Liver (tissue), 9 donors: ENCODE results near the gene LYSMD3. TPM values are rescaled to one million over a fixed set of nuclear protein-coding genes. Genes with fewer than 3 reads are reported as not detected.

Experiments used
- DNase-seq: peaks from one replicate; pipeline ENCODE4 v3.0.0-alpha.2; 2017; ENCODE audit warnings: low spot score
- H3K27ac ChIP-seq, 2 donors: one replicate each; pipeline ENCODE4 v1.7.0; 2013; ENCODE audit warnings: inconsistent platforms in 2 of 2, low read length in 2 of 2, control low read depth in 1 of 2, low read depth in 1 of 2, mild to moderate bottlenecking in 1 of 2
- H3K27me3 ChIP-seq, 4 donors: one replicate each; pipeline versions ENCODE4 v1.6.1 to v1.7.0; 2013; ENCODE audit warnings: low read length in 3 of 4, inconsistent platforms in 1 of 4, mild to moderate bottlenecking in 1 of 4, moderate library complexity in 1 of 4; ENCODE audit not compliant: control insufficient read depth in 4 of 4, insufficient read depth in 4 of 4
- H3K36me3 ChIP-seq, 4 donors: one replicate each; pipeline versions ENCODE4 v1.6.1 to v1.7.0; 2013; ENCODE audit warnings: low read length in 3 of 4, mild to moderate bottlenecking in 3 of 4, low read depth in 1 of 4, moderate library complexity in 1 of 4; ENCODE audit not compliant: control insufficient read depth in 4 of 4, insufficient read depth in 3 of 4
- H3K4me1 ChIP-seq, 4 donors: one replicate each; pipeline versions ENCODE4 v1.6.1 to v1.7.0; 2013; ENCODE audit warnings: low read length in 3 of 4, mild to moderate bottlenecking in 3 of 4, moderate library complexity in 1 of 4; ENCODE audit not compliant: control insufficient read depth in 4 of 4, insufficient read depth in 4 of 4
- H3K4me3 ChIP-seq, 3 donors: one replicate each; pipeline versions ENCODE4 v1.6.1 to v1.7.0; 2013; ENCODE audit warnings: low read length in 3 of 3, control low read depth in 1 of 3, low read depth in 1 of 3, mild to moderate bottlenecking in 1 of 3
- H3K9ac ChIP-seq, 2 donors: one replicate each; pipeline ENCODE4 v1.7.0; 2013; ENCODE audit warnings: low read length in 2 of 2, mild to moderate bottlenecking in 2 of 2, moderate library complexity in 2 of 2, control low read depth in 1 of 2, low read depth in 1 of 2
- H3K9me3 ChIP-seq, 4 donors: one replicate each; pipeline versions ENCODE4 v1.6.1 to v1.7.0; 2013; ENCODE audit warnings: low read length in 3 of 4; ENCODE audit not compliant: control insufficient read depth in 4 of 4
- EGR1 ChIP-seq, 2 donors: IDR thresholded peaks; 2 replicates each; pipeline ENCODE4 v1.6.1; 2016 to 2018; ENCODE audit warnings: antibody characterized with exemption in 2 of 2, low read depth in 2 of 2
- FOXA1 ChIP-seq: IDR thresholded peaks from 2 replicates; pipeline ENCODE4 v1.6.1; 2016; ENCODE audit warnings: antibody characterized with exemption
- FOXA2 ChIP-seq: IDR thresholded peaks from 2 replicates; pipeline ENCODE4 v1.6.1; 2016; ENCODE audit warnings: antibody characterized with exemption
- GABPA ChIP-seq, 2 donors: IDR thresholded peaks in 1 of 2; conservative IDR thresholded peaks in 1 of 2; 2 replicates each; pipeline ENCODE4 v1.6.1; 2016; ENCODE audit warnings: antibody characterized with exemption in 2 of 2, mild to moderate bottlenecking in 1 of 2, moderate library complexity in 1 of 2
- HNF4A ChIP-seq, 2 donors: conservative IDR thresholded peaks; 2 replicates each; pipeline ENCODE4 v1.6.1; 2016; ENCODE audit warnings: antibody characterized with exemption in 2 of 2, mild to moderate bottlenecking in 2 of 2
- HNF4G ChIP-seq: IDR thresholded peaks from 2 replicates; pipeline ENCODE4 v1.6.1; 2016; ENCODE audit warnings: antibody characterized with exemption
- JUND ChIP-seq, 2 donors: IDR thresholded peaks; 2 replicates each; pipeline ENCODE4 v1.6.1; 2016; ENCODE audit warnings: antibody characterized with exemption in 2 of 2
- NR2F2 ChIP-seq: IDR thresholded peaks from 2 replicates; pipeline ENCODE4 v1.6.1; 2016; ENCODE audit warnings: antibody characterized with exemption
- RXRA ChIP-seq, 2 donors: IDR thresholded peaks; 2 replicates each; pipeline ENCODE4 v1.6.1; 2017 to 2018; ENCODE audit warnings: antibody characterized with exemption in 2 of 2, mild to moderate bottlenecking in 1 of 2
- SP1 ChIP-seq: IDR thresholded peaks from 2 replicates; pipeline ENCODE4 v1.6.1; 2018; ENCODE audit warnings: antibody characterized with exemption, mild to moderate bottlenecking
- TAF1 ChIP-seq: conservative IDR thresholded peaks from 2 replicates; pipeline ENCODE4 v1.6.1; 2016; ENCODE audit warnings: antibody characterized with exemption, mild to moderate bottlenecking
- YY1 ChIP-seq: IDR thresholded peaks from 2 replicates; pipeline ENCODE4 v1.6.1; 2016; ENCODE audit warnings: antibody characterized with exemption, mild to moderate bottlenecking
- WGBS: extraction: QIAGEN DNeasy Blood & Tissue Kit; methylation state at CpG from one replicate; pipeline ENCODE4 v1.1.7; 2013; 5-methylcytosine and 5-hydroxymethylcytosine counted together
- polyA plus RNA-seq, 2 donors: library from polyadenylated mRNA; stranded (reverse) in 1 of 2; unstranded in 1 of 2; fragments of 200-250 nt in 1 of 2; fragments of >200 nt in 1 of 2; fragmentation: Nextera tagmentation in 1 of 2; extraction: Ambion mirVana in 1 of 2; gene quantifications; one replicate each; pipeline versions ENCODE4 v1.2.1 to v1.2.3, GENCODE V29; 2013 to 2015
- total RNA-seq, 2 donors: library from RNA; depleted of rRNA; stranded (reverse); fragments of >200 nt; gene quantifications; one replicate each; pipeline ENCODE4 v1.2.3, GENCODE V29; 2014
- TF ChIP-seq, protein P1 (sequence below): IDR thresholded peaks from 2 replicates; pipeline ENCODE4 v1.6.1; 2016; ENCODE audit warnings: antibody characterized with exemption
- TF ChIP-seq, protein P2 (sequence below): fragments of 150-350 bp; IDR thresholded peaks from 2 replicates; pipeline ENCODE4 v1.5.1; 2017; ENCODE audit warnings: improper control_type of control experiment, low read depth, low read length; ENCODE audit not compliant: missing input control
- TF ChIP-seq, protein P3 (sequence below): IDR thresholded peaks from 2 replicates; pipeline ENCODE4 v1.6.1; 2016; ENCODE audit warnings: antibody characterized with exemption
- TF ChIP-seq, protein P4 (sequence below): IDR thresholded peaks from 2 replicates; pipeline ENCODE4 v1.6.1; 2016; ENCODE audit warnings: antibody characterized with exemption, mild to moderate bottlenecking
- TF ChIP-seq, protein P5 (sequence below): IDR thresholded peaks from 2 replicates; pipeline ENCODE4 v1.6.1; 2016; ENCODE audit warnings: antibody characterized with exemption
- donor health status: healthy.
- donor health status: healthy.
- donor health status: healthy.
- donor health status: healthy.
- donor health status: healthy.

Gene LYSMD3
- total and polyA plus RNA-seq, 4 donors = 8.8 to 23.6 (median 11.0) TPM

DNA sequence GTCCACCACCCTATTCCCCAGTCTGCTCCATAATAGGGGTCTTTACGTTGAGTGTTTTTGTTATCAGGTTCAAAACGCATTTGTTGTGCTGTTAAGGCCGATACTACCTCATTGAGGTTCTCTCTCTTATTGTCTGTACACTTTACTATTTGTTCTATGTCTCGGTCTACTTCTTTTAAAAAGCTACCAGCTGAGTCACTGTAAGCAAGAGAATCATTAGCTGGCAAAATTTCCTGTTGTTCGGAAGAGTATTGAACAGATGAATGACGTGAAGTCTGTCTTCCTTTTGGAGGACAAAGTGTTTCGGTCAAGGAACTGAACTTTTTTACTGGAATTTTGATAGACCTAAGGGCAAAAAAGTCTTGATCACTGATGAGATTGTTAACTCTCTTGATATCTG, 10.3 kb downstream of the LYSMD3 start:
- no peaks in the 10 kb centered on the region for H3K27me3 ChIP-seq
- peaks cover 0 to 1% (median 0%) of the 10 kb centered on the region in 4 donors for H3K4me1 ChIP-seq
- no peaks in the 10 kb centered on the region for H3K9me3 ChIP-seq
- 93% methylated on average over 7 of the region's 7 CpGs for WGBS
- no peak overlapping the region for H3K27ac ChIP-seq
- no peak for DNase-seq
- no peak overlapping the region for H3K4me3 ChIP-seq
- no peak overlapping the region for H3K9ac ChIP-seq
- peaks cover 0 to 35% (median 19%) of the 10 kb centered on the region in 4 donors for H3K36me3 ChIP-seq
- TF ChIP-seq, protein P1, sequence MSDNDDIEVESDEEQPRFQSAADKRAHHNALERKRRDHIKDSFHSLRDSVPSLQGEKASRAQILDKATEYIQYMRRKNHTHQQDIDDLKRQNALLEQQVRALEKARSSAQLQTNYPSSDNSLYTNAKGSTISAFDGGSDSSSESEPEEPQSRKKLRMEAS = no peak
- no peak for TF ChIP-seq EGR1 (IDR thresholded peaks at IDR 0.05; ENCODE audit: low read depth in 2 of 2)
- TF ChIP-seq JUND (IDR thresholded peaks at IDR 0.05) = no peak
- no peak for TF ChIP-seq HNF4G
- no peak for TF ChIP-seq FOXA1
- no peak for TF ChIP-seq TAF1
- TF ChIP-seq HNF4A (conservative IDR thresholded peaks at IDR 0.05) = no peak
- no peak for TF ChIP-seq FOXA2
- TF ChIP-seq, protein P2, sequence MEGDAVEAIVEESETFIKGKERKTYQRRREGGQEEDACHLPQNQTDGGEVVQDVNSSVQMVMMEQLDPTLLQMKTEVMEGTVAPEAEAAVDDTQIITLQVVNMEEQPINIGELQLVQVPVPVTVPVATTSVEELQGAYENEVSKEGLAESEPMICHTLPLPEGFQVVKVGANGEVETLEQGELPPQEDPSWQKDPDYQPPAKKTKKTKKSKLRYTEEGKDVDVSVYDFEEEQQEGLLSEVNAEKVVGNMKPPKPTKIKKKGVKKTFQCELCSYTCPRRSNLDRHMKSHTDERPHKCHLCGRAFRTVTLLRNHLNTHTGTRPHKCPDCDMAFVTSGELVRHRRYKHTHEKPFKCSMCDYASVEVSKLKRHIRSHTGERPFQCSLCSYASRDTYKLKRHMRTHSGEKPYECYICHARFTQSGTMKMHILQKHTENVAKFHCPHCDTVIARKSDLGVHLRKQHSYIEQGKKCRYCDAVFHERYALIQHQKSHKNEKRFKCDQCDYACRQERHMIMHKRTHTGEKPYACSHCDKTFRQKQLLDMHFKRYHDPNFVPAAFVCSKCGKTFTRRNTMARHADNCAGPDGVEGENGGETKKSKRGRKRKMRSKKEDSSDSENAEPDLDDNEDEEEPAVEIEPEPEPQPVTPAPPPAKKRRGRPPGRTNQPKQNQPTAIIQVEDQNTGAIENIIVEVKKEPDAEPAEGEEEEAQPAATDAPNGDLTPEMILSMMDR = no peak
- no peak for TF ChIP-seq NR2F2

DNA sequence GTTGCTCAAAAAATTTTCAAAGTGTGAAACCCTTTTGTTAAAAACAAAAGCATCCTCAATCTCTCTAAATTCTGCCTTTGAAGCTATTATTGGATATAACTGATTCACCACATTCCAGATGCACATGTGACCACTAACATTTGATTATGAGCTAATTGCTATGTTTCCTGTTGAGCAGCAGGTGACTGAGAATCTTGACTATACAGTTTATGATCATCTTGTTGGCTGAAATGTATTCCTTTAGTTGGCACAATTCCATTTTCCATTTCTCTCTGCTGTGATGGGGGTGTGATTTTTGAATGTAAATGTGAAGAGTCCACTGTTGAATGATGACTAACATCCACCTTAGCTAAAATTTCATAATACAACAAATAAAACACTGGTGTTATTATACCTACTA, 10.7 kb downstream of the LYSMD3 start:
- Histone ChIP-seq H3K4me1 (peaks cover 0 to 4% (median under 1%) of the 10 kb centered on the region in 4 donors), H3K36me3 (peaks cover 0 to 31% (median 19%) of the 10 kb centered on the region in 4 donors), H3K4me3 (no peak overlapping the region), H3K27me3 (no peaks in the 10 kb centered on the region), H3K9me3 (no peaks in the 10 kb centered on the region), H3K9ac (no peak overlapping the region), H3K27ac (no peak overlapping the region)
- TF ChIP-seq NR2F2 (no peak), FOXA1 (no peak), RXRA (IDR thresholded peaks at IDR 0.05) (no peak), YY1 (no peak), FOXA2 (no peak), SP1 (no peak), EGR1 (IDR thresholded peaks at IDR 0.05; ENCODE audit: low read depth in 2 of 2) (no peak), HNF4G (no peak), GABPA (IDR thresholded peaks at IDR 0.05 in 1 of 2, conservative IDR thresholded peaks at IDR 0.05 in 1 of 2) (no peak), HNF4A (conservative IDR thresholded peaks at IDR 0.05) (no peak), TAF1 (no peak)
- TF ChIP-seq, protein P1 = no peak
- TF ChIP-seq, protein P3, sequence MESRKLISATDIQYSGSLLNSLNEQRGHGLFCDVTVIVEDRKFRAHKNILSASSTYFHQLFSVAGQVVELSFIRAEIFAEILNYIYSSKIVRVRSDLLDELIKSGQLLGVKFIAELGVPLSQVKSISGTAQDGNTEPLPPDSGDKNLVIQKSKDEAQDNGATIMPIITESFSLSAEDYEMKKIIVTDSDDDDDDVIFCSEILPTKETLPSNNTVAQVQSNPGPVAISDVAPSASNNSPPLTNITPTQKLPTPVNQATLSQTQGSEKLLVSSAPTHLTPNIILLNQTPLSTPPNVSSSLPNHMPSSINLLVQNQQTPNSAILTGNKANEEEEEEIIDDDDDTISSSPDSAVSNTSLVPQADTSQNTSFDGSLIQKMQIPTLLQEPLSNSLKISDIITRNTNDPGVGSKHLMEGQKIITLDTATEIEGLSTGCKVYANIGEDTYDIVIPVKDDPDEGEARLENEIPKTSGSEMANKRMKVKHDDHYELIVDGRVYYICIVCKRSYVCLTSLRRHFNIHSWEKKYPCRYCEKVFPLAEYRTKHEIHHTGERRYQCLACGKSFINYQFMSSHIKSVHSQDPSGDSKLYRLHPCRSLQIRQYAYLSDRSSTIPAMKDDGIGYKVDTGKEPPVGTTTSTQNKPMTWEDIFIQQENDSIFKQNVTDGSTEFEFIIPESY = no peak
- TF ChIP-seq, protein P4, sequence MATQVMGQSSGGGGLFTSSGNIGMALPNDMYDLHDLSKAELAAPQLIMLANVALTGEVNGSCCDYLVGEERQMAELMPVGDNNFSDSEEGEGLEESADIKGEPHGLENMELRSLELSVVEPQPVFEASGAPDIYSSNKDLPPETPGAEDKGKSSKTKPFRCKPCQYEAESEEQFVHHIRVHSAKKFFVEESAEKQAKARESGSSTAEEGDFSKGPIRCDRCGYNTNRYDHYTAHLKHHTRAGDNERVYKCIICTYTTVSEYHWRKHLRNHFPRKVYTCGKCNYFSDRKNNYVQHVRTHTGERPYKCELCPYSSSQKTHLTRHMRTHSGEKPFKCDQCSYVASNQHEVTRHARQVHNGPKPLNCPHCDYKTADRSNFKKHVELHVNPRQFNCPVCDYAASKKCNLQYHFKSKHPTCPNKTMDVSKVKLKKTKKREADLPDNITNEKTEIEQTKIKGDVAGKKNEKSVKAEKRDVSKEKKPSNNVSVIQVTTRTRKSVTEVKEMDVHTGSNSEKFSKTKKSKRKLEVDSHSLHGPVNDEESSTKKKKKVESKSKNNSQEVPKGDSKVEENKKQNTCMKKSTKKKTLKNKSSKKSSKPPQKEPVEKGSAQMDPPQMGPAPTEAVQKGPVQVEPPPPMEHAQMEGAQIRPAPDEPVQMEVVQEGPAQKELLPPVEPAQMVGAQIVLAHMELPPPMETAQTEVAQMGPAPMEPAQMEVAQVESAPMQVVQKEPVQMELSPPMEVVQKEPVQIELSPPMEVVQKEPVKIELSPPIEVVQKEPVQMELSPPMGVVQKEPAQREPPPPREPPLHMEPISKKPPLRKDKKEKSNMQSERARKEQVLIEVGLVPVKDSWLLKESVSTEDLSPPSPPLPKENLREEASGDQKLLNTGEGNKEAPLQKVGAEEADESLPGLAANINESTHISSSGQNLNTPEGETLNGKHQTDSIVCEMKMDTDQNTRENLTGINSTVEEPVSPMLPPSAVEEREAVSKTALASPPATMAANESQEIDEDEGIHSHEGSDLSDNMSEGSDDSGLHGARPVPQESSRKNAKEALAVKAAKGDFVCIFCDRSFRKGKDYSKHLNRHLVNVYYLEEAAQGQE = no peak
- TF ChIP-seq, protein P2 = no peak
- TF ChIP-seq, protein P5, sequence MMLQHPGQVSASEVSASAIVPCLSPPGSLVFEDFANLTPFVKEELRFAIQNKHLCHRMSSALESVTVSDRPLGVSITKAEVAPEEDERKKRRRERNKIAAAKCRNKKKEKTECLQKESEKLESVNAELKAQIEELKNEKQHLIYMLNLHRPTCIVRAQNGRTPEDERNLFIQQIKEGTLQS = no peak
- DNase-seq = no peak
